ENCODE data around the gene PASK.

Gene PASK

DNA sequence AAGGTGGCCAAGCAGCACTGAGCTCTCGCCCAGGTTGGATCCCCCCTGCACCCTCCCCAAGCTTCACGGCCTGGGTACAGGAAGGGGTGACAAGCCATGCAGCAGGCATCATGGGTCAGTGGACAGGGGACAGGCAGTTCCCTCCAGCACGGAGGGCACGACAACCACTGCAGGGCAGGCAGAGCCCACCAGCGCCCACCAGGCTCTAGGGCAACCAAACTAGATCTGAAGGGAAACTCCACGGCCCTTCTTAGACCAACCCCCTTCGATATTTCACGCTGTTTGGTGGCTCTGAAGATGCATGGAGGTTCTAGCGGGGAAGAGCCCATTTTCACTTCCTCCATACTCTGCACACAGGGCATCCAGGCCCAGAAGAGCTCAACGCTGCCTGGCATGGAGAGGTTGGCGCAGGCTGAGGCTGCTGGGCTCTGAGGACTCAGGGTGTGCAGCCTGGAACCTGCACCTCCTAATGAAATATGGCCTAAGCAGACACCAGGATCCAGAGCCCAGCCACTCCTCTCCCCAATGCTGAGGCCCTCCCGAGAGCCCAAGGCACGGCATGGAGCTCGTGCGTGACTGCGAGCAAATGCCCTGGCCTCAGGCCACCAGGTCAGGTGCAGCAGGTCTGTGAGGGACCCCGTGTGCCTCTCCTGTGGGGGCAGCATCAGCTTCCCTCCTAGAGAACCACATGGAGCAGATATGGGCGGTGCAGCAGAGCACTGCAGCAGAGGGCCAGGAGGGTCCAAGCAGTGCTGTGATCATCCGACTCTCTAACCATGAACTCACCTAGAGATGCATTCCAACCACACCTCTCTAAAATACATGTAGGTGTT, 38.4 kb downstream of the PASK start:
- no peak for DNase-seq (ENCODE audit: extremely low spot score)
- TF ChIP-seq FOXA1 (IDR thresholded peaks at IDR 0.05) (no peak), NFRKB (IDR thresholded peaks at IDR 0.05) (no peak), ZNF384 (IDR thresholded peaks at IDR 0.05) (no peak), HDGF (IDR thresholded peaks at IDR 0.05; ENCODE audit: borderline replicate concordance) (no peak), LEF1 (IDR thresholded peaks at IDR 0.05; ENCODE audit: borderline replicate concordance) (no peak), FOXK2 (IDR thresholded peaks at IDR 0.05) (no peak), ELF4 (IDR thresholded peaks at IDR 0.05) (no peak), BHLHE40 (IDR thresholded peaks at IDR 0.05; ENCODE audit: borderline replicate concordance) (no peak)
- CTCF ChIA-PET: no interaction called here
- POLR2A ChIA-PET: interaction anchor here (1.7 kb wide), 1 partner anchor 9 kb away, joined by 6 read pairs; the partner anchor contains the start of gene MTERF4

- CTCF ChIA-PET: no interaction called here
- TF ChIP-seq LEF1 (IDR thresholded peaks at IDR 0.05; ENCODE audit: borderline replicate concordance): no peak
- no peak for TF ChIP-seq NFRKB (IDR thresholded peaks at IDR 0.05)
- TF ChIP-seq CTBP1 (IDR thresholded peaks at IDR 0.05; ENCODE audit: borderline replicate concordance): no peak
- POLR2A ChIA-PET: interaction anchor here (0.5 to 1.7 kb wide), 2 partner anchors 8 to 9 kb away, joined by 3 to 6 read pairs; partner anchors contain the start of gene MTERF4
- DNase-seq (ENCODE audit: extremely low spot score): no peak
These were observed 39.1 kb downstream of the PASK start for GRCh38 chr2:241110089-241110606.

DNA sequence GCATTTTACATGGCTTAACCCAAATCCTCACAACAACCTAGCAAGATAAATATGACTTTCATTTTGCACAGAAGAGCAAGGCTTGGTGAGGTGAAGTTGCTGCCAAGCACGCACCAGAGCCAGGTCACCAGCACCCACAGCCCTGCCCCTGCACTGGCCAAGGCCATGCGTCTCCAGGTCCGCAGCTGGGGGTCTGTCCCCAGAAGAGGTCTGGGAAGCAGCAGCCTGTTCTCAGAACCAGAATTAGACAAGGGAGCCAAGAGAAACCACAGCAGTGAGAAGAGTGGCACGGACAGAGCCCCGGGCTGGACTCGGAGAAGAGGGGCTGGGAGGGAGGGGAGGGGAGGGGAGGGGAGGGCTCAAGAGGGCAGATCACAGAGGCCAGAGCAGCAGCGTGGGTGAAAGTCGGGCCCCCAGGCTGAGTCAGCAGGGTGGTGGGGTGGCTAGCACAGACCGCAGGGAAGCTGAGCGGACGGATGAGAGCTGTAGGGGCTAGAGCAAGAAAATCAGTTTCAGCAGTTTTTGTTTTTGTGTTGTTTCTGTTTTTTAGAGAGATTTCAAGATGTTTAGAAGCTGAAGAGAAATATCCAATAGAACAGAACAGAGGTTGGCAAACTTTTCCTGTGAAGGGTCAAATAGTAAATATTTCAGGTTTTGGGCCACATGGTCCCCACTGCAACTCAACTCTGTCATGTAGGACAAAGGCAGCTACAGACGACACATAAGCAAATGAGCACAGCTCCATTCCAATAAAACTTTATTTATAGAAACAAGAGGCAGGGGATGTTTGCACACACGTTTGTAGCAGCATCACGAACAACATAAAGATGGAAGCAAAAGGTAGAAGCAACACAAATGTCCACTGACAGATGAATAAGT, 39.8 kb downstream of the PASK start:
- CTCF ChIA-PET: no interaction called here
- POLR2A ChIA-PET: interaction anchor here (0.5 to 1.7 kb wide), 2 partner anchors 7 to 8 kb away, joined by 3 to 6 read pairs; partner anchors contain the start of gene MTERF4
- no peak for DNase-seq (ENCODE audit: extremely low spot score)
- TF ChIP-seq CTBP1 (IDR thresholded peaks at IDR 0.05; ENCODE audit: borderline replicate concordance): no peak
- no peak for TF ChIP-seq FOXK2 (IDR thresholded peaks at IDR 0.05)

DNA sequence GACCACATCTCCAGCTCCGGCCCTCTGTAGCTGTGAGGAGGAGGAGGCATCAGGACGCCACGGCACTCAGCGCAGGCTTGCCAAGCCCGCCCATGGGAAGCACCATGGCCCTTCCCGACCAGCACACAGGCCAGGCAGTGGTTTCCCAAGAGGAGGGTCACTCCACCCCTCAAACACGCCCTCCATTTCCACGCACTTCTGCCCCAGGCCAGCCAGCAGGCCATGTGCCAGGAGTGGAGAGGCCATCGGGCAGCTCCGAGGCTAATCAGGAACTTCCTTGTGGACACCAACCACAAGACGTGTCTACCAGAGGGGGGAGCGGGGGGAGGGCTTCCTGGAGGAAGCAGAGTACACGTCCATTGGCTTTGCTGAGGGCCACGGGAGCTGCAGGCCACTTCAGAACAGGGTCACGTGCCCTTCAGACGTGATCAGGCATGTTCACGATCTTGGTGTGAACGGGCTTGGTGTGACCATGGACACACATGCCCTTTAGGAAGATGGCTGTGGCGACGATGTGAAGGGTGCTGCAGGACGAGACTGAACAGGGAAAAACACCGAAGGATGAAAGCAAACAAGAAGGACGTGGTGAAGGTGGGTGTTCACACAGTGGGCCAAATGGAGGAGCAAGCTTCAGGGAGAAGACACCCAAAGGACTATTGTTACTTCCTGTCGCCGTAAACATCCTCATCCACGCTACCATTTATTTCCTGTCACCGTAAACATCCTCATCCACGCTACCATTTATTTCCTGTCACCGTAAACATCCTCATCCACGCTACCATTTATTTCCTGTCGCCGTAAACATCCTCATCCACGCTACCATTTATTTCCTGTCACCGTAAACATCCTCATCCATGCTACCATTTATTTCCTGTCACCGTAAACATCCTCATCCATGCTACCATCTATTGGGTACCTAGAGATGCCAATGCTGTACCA, 40.7 kb downstream of the PASK start:
- TF ChIP-seq LEF1 (IDR thresholded peaks at IDR 0.05; ENCODE audit: borderline replicate concordance): no peak
- no peak for TF ChIP-seq BHLHE40 (IDR thresholded peaks at IDR 0.05; ENCODE audit: borderline replicate concordance)
- TF ChIP-seq, protein P1, sequence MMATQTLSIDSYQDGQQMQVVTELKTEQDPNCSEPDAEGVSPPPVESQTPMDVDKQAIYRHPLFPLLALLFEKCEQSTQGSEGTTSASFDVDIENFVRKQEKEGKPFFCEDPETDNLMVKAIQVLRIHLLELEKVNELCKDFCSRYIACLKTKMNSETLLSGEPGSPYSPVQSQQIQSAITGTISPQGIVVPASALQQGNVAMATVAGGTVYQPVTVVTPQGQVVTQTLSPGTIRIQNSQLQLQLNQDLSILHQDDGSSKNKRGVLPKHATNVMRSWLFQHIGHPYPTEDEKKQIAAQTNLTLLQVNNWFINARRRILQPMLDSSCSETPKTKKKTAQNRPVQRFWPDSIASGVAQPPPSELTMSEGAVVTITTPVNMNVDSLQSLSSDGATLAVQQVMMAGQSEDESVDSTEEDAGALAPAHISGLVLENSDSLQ (IDR thresholded peaks at IDR 0.05): no peak
- no peak for TF ChIP-seq NFRKB (IDR thresholded peaks at IDR 0.05)
- TF ChIP-seq TARDBP (IDR thresholded peaks at IDR 0.05): no peak
- TF ChIP-seq CTBP1 (IDR thresholded peaks at IDR 0.05; ENCODE audit: borderline replicate concordance): no peak
- no peak for TF ChIP-seq ELF4 (IDR thresholded peaks at IDR 0.05)
- no peak for TF ChIP-seq L3MBTL2 (conservative IDR thresholded peaks at IDR 0.05)
- ChIA-PET CTCF (no interaction called here), POLR2A (no interaction called here)
- no peak for DNase-seq (ENCODE audit: extremely low spot score)

GRCh38 chr2:241107031-241107783, 42.1 kb downstream of the PASK start:
- DNase-seq (ENCODE audit: extremely low spot score): no peak
- TF ChIP-seq HDGF (IDR thresholded peaks at IDR 0.05; ENCODE audit: borderline replicate concordance) (no peak), TARDBP (IDR thresholded peaks at IDR 0.05) (no peak), L3MBTL2 (conservative IDR thresholded peaks at IDR 0.05) (no peak), ELF4 (IDR thresholded peaks at IDR 0.05) (no peak), ZNF384 (IDR thresholded peaks at IDR 0.05) (no peak), LEF1 (IDR thresholded peaks at IDR 0.05; ENCODE audit: borderline replicate concordance) (no peak), SUZ12 (IDR thresholded peaks at IDR 0.05) (no peak), ARNT (IDR thresholded peaks at IDR 0.05) (no peak), FOXA1 (IDR thresholded peaks at IDR 0.05) (no peak), FOXM1 (IDR thresholded peaks at IDR 0.05; ENCODE audit: borderline replicate concordance) (no peak), BHLHE40 (IDR thresholded peaks at IDR 0.05; ENCODE audit: borderline replicate concordance) (no peak), NFRKB (IDR thresholded peaks at IDR 0.05) (no peak), SP1 (IDR thresholded peaks at IDR 0.05) (no peak), FOXK2 (IDR thresholded peaks at IDR 0.05) (no peak), CTBP1 (IDR thresholded peaks at IDR 0.05; ENCODE audit: borderline replicate concordance) (no peak)
- TF ChIP-seq, protein P1 (IDR thresholded peaks at IDR 0.05): no peak
- CTCF ChIA-PET: no interaction called here
- POLR2A ChIA-PET: no interaction called here

Data from HEK293T (cell line).